PC-3 (cell line): Measurements from ENCODE around the gene ZNF554. TPM values are rescaled to one million over a fixed set of nuclear protein-coding genes. Genes with fewer than 3 reads are reported as not detected.

Experiments used
- ATAC-seq: fragments of 200-7000 bp; cut with Tn5 transposase; 2 replicates; pipeline ENCODE4 v1.9.1; 2020; ENCODE audit warnings: mild to moderate bottlenecking, moderate library complexity
- BruUV-seq: library from RNA; stranded (reverse); fragments of 400-500 nt; replicated peaks from 2 replicates; lab custom pipeline; 2021; lab: Mats Ljungman, UMichigan
- CTCF ChIA-PET: fragments of 300-600 bp; sonication (Branson Sonifier 250); formaldehyde crosslinking; loops from one replicate; lab custom pipeline; 2022; ENCODE audit warnings: antibody characterized with exemption; lab: Charles Lee
- POLR2A ChIA-PET: fragments of 300-600 bp; sonication (Branson Sonifier 250); formaldehyde crosslinking; loops from one replicate; lab custom pipeline; 2022; ENCODE audit warnings: antibody characterized with exemption; ENCODE audit not compliant: unreplicated experiment; lab: Charles Lee
- DNase-seq: peaks from one replicate; pipeline ENCODE4 v3.0.0-alpha.2; 2015
- H2AFZ ChIP-seq: fragments of 300-600 bp; sonication (generic); 2 replicates; pipeline ENCODE4 v1.6.0; 2016; ENCODE audit warnings: antibody characterized with exemption, low read length
- H3F3A ChIP-seq: fragments of 300-600 bp; sonication (generic); one replicate; pipeline ENCODE4 v1.6.0; 2017; ENCODE audit warnings: antibody characterized with exemption, low read length, control low read depth, mild to moderate bottlenecking; ENCODE audit not compliant: unreplicated experiment
- H3K27ac ChIP-seq: fragments of 300-600 bp; sonication (generic); 2 replicates; pipeline ENCODE4 v1.5.1; 2016; ENCODE audit warnings: mild to moderate bottlenecking, low read length
- H3K27me3 ChIP-seq: fragments of 300-600 bp; sonication (generic); 2 replicates; pipeline ENCODE4 v1.6.1; 2016; ENCODE audit warnings: low read length, mixed read lengths
- H3K36me3 ChIP-seq: fragments of 300-600 bp; sonication (generic); 2 replicates; pipeline ENCODE4 v1.6.1; 2016; ENCODE audit warnings: low read depth, mixed run types, low read length, mixed read lengths
- H3K4me1 ChIP-seq: fragments of 300-600 bp; sonication (generic); 2 replicates; pipeline ENCODE4 v1.5.1; 2016; ENCODE audit warnings: low read length; ENCODE audit not compliant: insufficient read depth
- H3K4me2 ChIP-seq: fragments of 300-600 bp; sonication (generic); 2 replicates; pipeline ENCODE4 v1.6.0; 2016; ENCODE audit warnings: low read length
- H3K4me3 ChIP-seq: fragments of 300-600 bp; sonication (generic); 2 replicates; pipeline ENCODE4 v1.5.1; 2016; ENCODE audit warnings: mild to moderate bottlenecking, low read length, mixed read lengths
- H3K79me2 ChIP-seq: fragments of 300-600 bp; sonication (generic); 2 replicates; pipeline ENCODE4 v1.6.1; 2017; ENCODE audit warnings: low read length, mixed read lengths
- H3K9ac ChIP-seq: fragments of 300-600 bp; sonication (generic); 2 replicates; pipeline ENCODE4 v1.6.0; 2016; ENCODE audit warnings: mild to moderate bottlenecking, low read length
- H3K9me2 ChIP-seq: fragments of 300-600 bp; sonication (generic); replicated peaks from 2 replicates; pipeline ENCODE4 v1.6.1; 2016; ENCODE audit warnings: mixed run types, low read length, mixed read lengths
- H3K9me3 ChIP-seq: fragments of 300-600 bp; sonication (generic); 2 replicates; pipeline ENCODE4 v1.6.1; 2016; ENCODE audit warnings: low read length, mixed read lengths
- H4K20me1 ChIP-seq: fragments of 300-600 bp; sonication (generic); 2 replicates; pipeline ENCODE4 v1.6.1; 2016; ENCODE audit warnings: low read length, mixed read lengths
- CTCF ChIP-seq: fragments of 300-600 bp; sonication (generic); conservative IDR thresholded peaks from 2 replicates; pipeline ENCODE4 v1.5.1; 2017; ENCODE audit warnings: antibody characterized with exemption, low read depth, mild to moderate bottlenecking, low read length
- EZH2 ChIP-seq: fragments of 300-600 bp; sonication (generic); IDR thresholded peaks from one replicate; pipeline ENCODE4 v1.6.1; 2017; ENCODE audit warnings: antibody characterized with exemption, mild to moderate bottlenecking, low read length; ENCODE audit not compliant: unreplicated experiment
- EZH2phosphoT487 ChIP-seq: fragments of 300-600 bp; sonication (generic); IDR thresholded peaks from 2 replicates; pipeline ENCODE4 v1.6.1; 2018; ENCODE audit warnings: mild to moderate bottlenecking, antibody characterized with exemption, low read length, borderline replicate concordance
- intact Hi-C: fragments of 100-400 bp; cut with micrococcal nuclease; formaldehyde crosslinking; loops from 2 replicates; pipeline ENCODE4 v1.9.0; 2023
- total RNA-seq: library from RNA; depleted of rRNA; stranded (reverse); fragments of >200 nt; gene quantifications from 2 replicates; pipeline ENCODE4 v1.2.3, GENCODE V29; 2014

Gene ZNF554
- total RNA-seq, 1 experiment from 2014 or later: 2.3 TPM

GRCh38 chr19:2805261-2805900 is 14.3 kb upstream of the ZNF554 start:
- CTCF ChIA-PET: no interaction called here
- Histone ChIP-seq H3K9ac (no peak overlapping the region), H4K20me1 (no peaks in the 10 kb centered on the region), H3K4me2 (no peak overlapping the region), H3K9me3 (no peaks in the 10 kb centered on the region), H2AFZ (no peak overlapping the region), H3K4me1 (no peaks in the 10 kb centered on the region), H3K27ac (no peak overlapping the region), H3K4me3 (no peak overlapping the region), H3K27me3 (no peaks in the 10 kb centered on the region), H3K36me3 (no peaks in the 10 kb centered on the region; the same call in 1 of the 2 replicates), H3K9me2 (no peaks in the 10 kb centered on the region), H3K79me2 (no peaks in the 10 kb centered on the region), H3F3A (no peaks in the 10 kb centered on the region)
- BruUV-seq: no TSS peak
- intact Hi-C loops: no loop called here
- DNase-seq (no peak), ATAC-seq (no peak)
- POLR2A ChIA-PET: no interaction called here
- no peak for TF ChIP-seq EZH2phosphoT487
- TF ChIP-seq CTCF: no peak
- TF ChIP-seq EZH2: no peak

GRCh38 chr19:2805991-2806649 is 13.5 kb upstream of the ZNF554 start:
- no peaks in the 10 kb centered on the region for H3K27me3 ChIP-seq
- ATAC-seq (no peak), DNase-seq (no peak)
- no peak overlapping the region for H2AFZ ChIP-seq
- no peak overlapping the region for H3K9ac ChIP-seq
- no TSS peak for BruUV-seq
- no peak overlapping the region for H3K4me3 ChIP-seq
- no peaks in the 10 kb centered on the region for H3K79me2 ChIP-seq
- no peak overlapping the region for H3K27ac ChIP-seq
- no peaks in the 10 kb centered on the region for H3K9me2 ChIP-seq
- no peaks in the 10 kb centered on the region for H4K20me1 ChIP-seq
- H3K4me2 ChIP-seq: no peak overlapping the region
- H3K9me3 ChIP-seq: no peaks in the 10 kb centered on the region
- ChIA-PET CTCF (no interaction called here), POLR2A (no interaction called here)
- no peaks in the 10 kb centered on the region for H3F3A ChIP-seq
- intact Hi-C loops: no loop called here
- no peaks in the 10 kb centered on the region for H3K4me1 ChIP-seq
- no peaks in the 10 kb centered on the region; the same call in 1 of the 2 replicates for H3K36me3 ChIP-seq
- TF ChIP-seq EZH2 (no peak), CTCF (no peak), EZH2phosphoT487 (no peak)

GRCh38 chr19:2806736-2807378 is 12.8 kb upstream of the ZNF554 start:
- no TSS peak for BruUV-seq
- Histone ChIP-seq H3K27me3 (no peaks in the 10 kb centered on the region), H3K9me3 (no peaks in the 10 kb centered on the region), H3K4me2 (no peak overlapping the region), H3K9ac (no peak overlapping the region), H3F3A (no peaks in the 10 kb centered on the region), H3K4me1 (no peaks in the 10 kb centered on the region), H2AFZ (no peak overlapping the region), H3K27ac (no peak overlapping the region), H3K9me2 (no peaks in the 10 kb centered on the region), H4K20me1 (no peaks in the 10 kb centered on the region), H3K79me2 (no peaks in the 10 kb centered on the region), H3K4me3 (no peak overlapping the region), H3K36me3 (no peaks in the 10 kb centered on the region; the same call in 1 of the 2 replicates)
- intact Hi-C loops: no loop called here
- ChIA-PET CTCF (no interaction called here), POLR2A (no interaction called here)
- no peak for ATAC-seq
- DNase-seq: no peak
- TF ChIP-seq EZH2phosphoT487 (no peak), EZH2 (no peak)
